Mononuclear cell (primary cell): ENCODE data around the gene HSF2BP. TPM values are rescaled to one million over a fixed set of nuclear protein-coding genes. Genes with fewer than 3 reads are reported as not detected.
"Not testable (repeated sequence)": the region's sequence is repeated elsewhere in the genome, so short reads cannot be mapped to it uniquely, and the experiment has no call there.

Source experiments
- H3K27me3 ChIP-seq: 2 replicates; pipeline ENCODE4 v1.6.0; 2011; ENCODE audit warnings: low read length, control low read depth; ENCODE audit not compliant: insufficient read depth
- H3K4me1 ChIP-seq: 2 replicates; pipeline ENCODE4 v1.5.1; 2011; ENCODE audit warnings: mild to moderate bottlenecking, low read length, control low read depth; ENCODE audit not compliant: insufficient read depth
- H3K4me3 ChIP-seq: 2 replicates; pipeline ENCODE4 v1.5.1; 2011; ENCODE audit warnings: mild to moderate bottlenecking, low read length, moderate library complexity
- H3K9me3 ChIP-seq: 2 replicates; pipeline ENCODE4 v1.5.1; 2011; ENCODE audit warnings: low read depth, mild to moderate bottlenecking, control low read depth, low read length
- total RNA-seq: library from RNA; depleted of rRNA; stranded (reverse); fragments of >200 nt; gene quantifications from one replicate; pipeline ENCODE4 v1.2.3, GENCODE V29; 2012

The HSF2BP gene
- total RNA-seq, 1 donor = 0.42 TPM

DNA sequence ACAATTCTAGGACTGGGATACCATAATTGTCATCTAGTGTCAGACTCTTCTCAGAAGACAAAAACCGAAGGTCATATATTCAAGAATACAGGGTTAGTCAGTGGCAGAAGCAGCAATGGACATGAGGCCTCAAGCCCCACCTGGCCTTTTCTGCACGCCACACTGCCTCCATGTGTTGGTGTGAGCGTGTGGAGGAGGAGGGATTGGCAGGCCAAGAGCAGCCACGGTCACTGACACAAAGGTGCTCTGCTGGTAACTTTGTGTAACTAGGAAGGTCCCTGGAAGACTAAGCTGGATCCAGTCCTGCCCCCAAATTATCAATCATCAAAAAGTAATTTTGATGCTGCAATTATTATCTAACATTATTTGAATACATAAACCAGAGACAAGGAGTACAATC, 34.9 kb downstream of the HSF2BP start:
- H3K9me3 ChIP-seq = no peaks in the 10 kb centered on the region
- H3K27me3 ChIP-seq = no peaks in the 10 kb centered on the region
- H3K4me3 ChIP-seq = no peak overlapping the region
- H3K4me1 ChIP-seq = no peaks in the 10 kb centered on the region

DNA sequence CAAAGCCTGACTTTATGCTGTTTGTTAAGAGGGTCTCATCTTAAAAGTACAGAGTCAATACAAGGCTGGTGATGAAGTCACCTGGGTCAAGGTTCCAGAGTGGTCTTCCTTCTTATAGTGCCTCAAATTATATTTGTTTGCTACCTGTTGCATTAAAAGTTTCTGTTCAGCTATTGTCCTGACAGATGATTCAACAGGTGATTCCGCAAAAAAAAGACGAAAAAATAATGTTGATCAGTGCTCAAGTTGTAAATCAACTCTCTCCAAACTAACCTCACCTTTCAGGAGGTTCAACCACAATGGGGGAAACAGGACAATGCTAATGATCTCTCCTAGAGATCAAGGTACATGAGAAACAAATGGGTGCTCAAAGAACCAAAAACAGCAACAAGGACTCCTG, 35.7 kb downstream of the HSF2BP start:
- no peaks in the 10 kb centered on the region for H3K9me3 ChIP-seq
- no peaks in the 10 kb centered on the region for H3K4me1 ChIP-seq
- H3K4me3 ChIP-seq = no peak overlapping the region
- H3K27me3 ChIP-seq = no peaks in the 10 kb centered on the region

GRCh38 chr21:43622796-43623195, 36.5 kb downstream of the HSF2BP start:
- Histone ChIP-seq H3K9me3 (no peaks in the 10 kb centered on the region), H3K4me1 (no peaks in the 10 kb centered on the region), H3K27me3 (no peaks in the 10 kb centered on the region), H3K4me3 (no peak overlapping the region)

- Histone ChIP-seq H3K4me3 (no peak overlapping the region), H3K9me3 (no peaks in the 10 kb centered on the region), H3K27me3 (no peaks in the 10 kb centered on the region)
Measured at GRCh38 chr21:43619856-43620255, 39.4 kb downstream of the HSF2BP start.

GRCh38 chr21:43619344-43619743, 39.9 kb downstream of the HSF2BP start:
- no peaks in the 10 kb centered on the region for H3K27me3 ChIP-seq
- H3K9me3 ChIP-seq = no peaks in the 10 kb centered on the region
- H3K4me1 ChIP-seq = no peaks in the 10 kb centered on the region
- no peak overlapping the region for H3K4me3 ChIP-seq

More at GRCh38 chr21:43619856-43620255, 39.4 kb downstream of the HSF2BP start:
- H3K4me1 ChIP-seq = no peaks in the 10 kb centered on the region

- no peaks in the 10 kb centered on the region for H3K4me1 ChIP-seq
- no peaks in the 10 kb centered on the region for H3K9me3 ChIP-seq
- H3K4me3 ChIP-seq = no peak overlapping the region
- H3K27me3 ChIP-seq = no peaks in the 10 kb centered on the region
Measured at GRCh38 chr21:43618940-43619339, 40.3 kb downstream of the HSF2BP start.

GRCh38 chr21:43616861-43617260, 42.4 kb downstream of the HSF2BP start:
- not testable (repeated sequence) for H3K9me3 ChIP-seq, H3K4me3 ChIP-seq, H3K4me1 ChIP-seq, H3K27me3 ChIP-seq

- Histone ChIP-seq H3K9me3 (no peaks in the 10 kb centered on the region), H3K4me3 (no peak overlapping the region), H3K4me1 (no peaks in the 10 kb centered on the region), H3K27me3 (no peaks in the 10 kb centered on the region)
Measured at GRCh38 chr21:43614839-43615238, 44.4 kb downstream of the HSF2BP start.

DNA sequence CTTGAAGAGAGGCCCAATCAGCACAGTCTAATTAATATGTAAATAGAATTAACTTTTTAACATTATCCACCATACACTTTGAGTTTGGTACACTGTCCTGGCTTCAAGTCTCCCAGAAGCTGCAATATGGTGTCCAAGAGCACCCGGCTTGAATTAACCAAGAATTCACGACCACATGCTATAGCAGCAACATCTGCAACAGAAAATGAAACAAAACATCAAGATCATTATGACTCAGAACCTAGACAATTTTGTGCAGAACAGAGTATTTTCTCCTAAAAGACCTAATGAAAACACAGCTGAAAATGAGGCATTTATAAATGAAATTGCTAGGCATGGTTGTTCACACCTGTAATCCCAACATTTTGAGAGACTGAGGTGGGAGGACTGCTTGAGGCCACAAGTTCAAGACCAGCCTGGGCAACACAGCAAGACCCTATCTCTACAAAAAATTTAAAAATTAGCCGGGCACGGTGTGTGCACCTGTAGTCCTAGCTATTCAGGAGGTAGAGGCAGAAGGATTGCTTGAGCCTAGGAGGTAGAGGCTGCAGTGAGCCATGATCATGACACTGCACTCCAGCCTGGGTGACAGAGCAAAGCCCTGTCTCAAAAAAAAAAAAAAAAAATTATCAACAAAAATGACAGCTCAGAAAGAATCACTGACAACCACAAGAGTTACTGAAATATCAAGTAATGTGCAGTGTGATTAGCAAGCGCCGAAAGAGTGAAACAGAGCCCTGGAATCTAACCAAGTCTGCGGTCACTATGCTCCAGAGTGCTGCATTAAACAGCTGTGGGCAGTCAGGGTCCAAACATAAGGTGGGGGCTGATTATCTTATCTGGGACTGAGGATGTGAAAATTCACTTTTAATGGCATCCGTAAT, 45.3 kb downstream of the HSF2BP start:
- H3K4me3 ChIP-seq = no peak overlapping the region
- no peaks in the 10 kb centered on the region for H3K27me3 ChIP-seq
- H3K9me3 ChIP-seq = no peaks in the 10 kb centered on the region
- H3K4me1 ChIP-seq = no peaks in the 10 kb centered on the region

GRCh38 chr21:43611598-43612369, 47.5 kb downstream of the HSF2BP start:
- Histone ChIP-seq H3K4me3 (no peak overlapping the region), H3K27me3 (no peaks in the 10 kb centered on the region)

GRCh38 chr21:43609501-43610340, 49.6 kb downstream of the HSF2BP start:
- Histone ChIP-seq H3K9me3 (no peaks in the 10 kb centered on the region), H3K4me1 (no peaks in the 10 kb centered on the region), H3K27me3 (no peaks in the 10 kb centered on the region), H3K4me3 (no peak overlapping the region)

More at GRCh38 chr21:43611598-43612369, 47.5 kb downstream of the HSF2BP start:
- H3K9me3 ChIP-seq = no peaks in the 10 kb centered on the region
- H3K4me1 ChIP-seq = no peaks in the 10 kb centered on the region

- Histone ChIP-seq H3K9me3 (no peaks in the 10 kb centered on the region), H3K27me3 (no peaks in the 10 kb centered on the region), H3K4me1 (peaks cover 6% of the 10 kb centered on the region), H3K4me3 (no peak overlapping the region)
Measured at GRCh38 chr21:43608664-43609063, 50.6 kb downstream of the HSF2BP start.

DNA sequence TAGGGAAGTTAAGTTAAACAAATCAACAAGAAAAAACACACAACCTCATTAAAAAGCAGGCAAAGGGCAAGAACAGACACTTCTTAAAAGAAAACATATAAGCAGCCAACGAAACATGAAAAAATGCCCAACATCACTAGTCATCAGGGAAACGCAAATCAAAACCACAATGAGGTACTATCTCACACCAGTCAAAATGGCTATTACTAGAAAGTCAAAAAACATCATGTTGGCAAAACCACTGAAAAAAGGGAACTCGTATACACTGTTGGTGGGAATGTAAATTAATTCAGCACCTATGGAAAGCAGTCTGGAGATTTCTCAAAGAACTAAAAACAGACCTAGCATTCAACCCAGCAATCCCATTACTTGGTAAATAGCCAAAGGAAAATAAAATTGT, 51.1 kb downstream of the HSF2BP start:
- H3K9me3 ChIP-seq = no peaks in the 10 kb centered on the region
- peaks cover 11% of the 10 kb centered on the region for H3K4me1 ChIP-seq
- no peak overlapping the region for H3K4me3 ChIP-seq
- H3K27me3 ChIP-seq = no peaks in the 10 kb centered on the region

DNA sequence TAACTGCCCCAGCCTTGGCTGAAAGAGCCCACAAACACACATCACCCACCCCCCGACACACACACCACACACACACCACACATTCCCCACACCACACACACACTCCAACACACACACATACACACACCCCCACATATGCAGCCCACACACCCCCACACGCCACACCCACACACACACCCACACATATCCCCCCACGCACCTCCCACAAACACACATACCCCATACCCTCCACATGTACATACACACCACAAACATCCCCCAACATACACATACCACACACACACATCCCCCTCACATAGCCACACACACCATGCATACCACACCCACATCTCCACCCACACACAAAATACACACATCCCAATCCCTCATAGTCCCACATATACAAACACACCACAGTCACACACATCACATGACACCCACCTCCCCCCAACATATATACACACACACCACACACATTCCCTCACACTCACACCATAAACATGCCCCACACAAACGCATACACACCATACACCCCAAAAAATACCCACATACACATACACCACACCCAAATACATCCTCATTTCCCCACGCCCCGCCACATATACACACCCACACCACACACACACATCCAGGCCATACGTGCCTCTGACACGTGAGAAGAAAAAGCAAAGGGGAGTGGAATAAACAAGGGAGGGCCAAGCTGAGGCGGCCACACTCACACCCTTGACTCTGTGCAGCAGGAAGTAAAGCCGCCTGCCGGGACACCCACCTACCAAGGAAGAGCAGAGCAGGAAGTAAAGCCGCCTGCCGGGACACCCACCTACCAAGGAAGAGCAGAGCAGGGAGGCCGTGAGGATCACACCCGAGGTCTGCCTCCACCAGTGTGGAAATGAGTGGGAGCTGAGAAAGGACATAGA, 53.7 kb downstream of the HSF2BP start:
- H3K9me3 ChIP-seq = no peaks in the 10 kb centered on the region
- no peaks in the 10 kb centered on the region for H3K27me3 ChIP-seq
- H3K4me1 ChIP-seq = peaks cover 11% of the 10 kb centered on the region
- no peak overlapping the region for H3K4me3 ChIP-seq
